Skeletal muscle cell (primary cell): ENCODE data around the gene CDIPT.
"Not testable (repeated sequence)": the region's sequence is repeated elsewhere in the genome, so short reads cannot be mapped to it uniquely, and the experiment has no call there.

Experiments
- DNase-seq: peaks from one replicate; pipeline ENCODE4 v3.0.0-alpha.2; 2010; ENCODE audit warnings: low read depth
- H3K4me3 ChIP-seq: 2 replicates; pipeline ENCODE4 v1.5.1; 2011; ENCODE audit warnings: low read depth, mild to moderate bottlenecking, control low read depth, low read length, moderate library complexity

Gene CDIPT

GRCh38 chr16:29898135-29898803 is 35.2 kb upstream of the CDIPT start:
- peak overlapping the region; percentile 63 for H3K4me3 ChIP-seq
- DNase-seq, result no peak

GRCh38 chr16:29897333-29897732 is 34.3 kb upstream of the CDIPT start:
- no peak overlapping the region for H3K4me3 ChIP-seq

GRCh38 chr16:29896841-29897240 is 33.8 kb upstream of the CDIPT start:
- no peak for DNase-seq
- H3K4me3 ChIP-seq, result no peak overlapping the region

More at GRCh38 chr16:29897333-29897732, 34.3 kb upstream of the CDIPT start:
- DNase-seq, result no peak

GRCh38 chr16:29894352-29894751 is 31.3 kb upstream of the CDIPT start:
- DNase-seq, result no peak
- no peak overlapping the region for H3K4me3 ChIP-seq

- no peak overlapping the region for H3K4me3 ChIP-seq
Observed at GRCh38 chr16:29893553-29893952, 30.5 kb upstream of the CDIPT start.

GRCh38 chr16:29892458-29892813 is 29.4 kb upstream of the CDIPT start:
- DNase-seq, result no peak
- no peak overlapping the region for H3K4me3 ChIP-seq

More at GRCh38 chr16:29893553-29893952, 30.5 kb upstream of the CDIPT start:
- DNase-seq, result no peak

- no peak overlapping the region for H3K4me3 ChIP-seq
- DNase-seq, result no peak
Observed at GRCh38 chr16:29891525-29892457, 28.8 kb upstream of the CDIPT start.

- not testable (repeated sequence) for DNase-seq, H3K4me3 ChIP-seq
Observed at GRCh38 chr16:29889372-29889771, 26.3 kb upstream of the CDIPT start.

- H3K4me3 ChIP-seq, result no peak overlapping the region
- no peak for DNase-seq
Observed at GRCh38 chr16:29883987-29884386, 21.0 kb upstream of the CDIPT start.

GRCh38 chr16:29881050-29881449 is 18.0 kb upstream of the CDIPT start:
- no peak overlapping the region for H3K4me3 ChIP-seq
- DNase-seq, result no peak

GRCh38 chr16:29878172-29878571 is 15.1 kb upstream of the CDIPT start:
- DNase-seq, result no peak
- no peak overlapping the region for H3K4me3 ChIP-seq

GRCh38 chr16:29877266-29877961 is 14.4 kb upstream of the CDIPT start:
- DNase-seq, result no peak
- no peak overlapping the region for H3K4me3 ChIP-seq

- no peak for DNase-seq
- peak overlapping the region; percentile 5 for H3K4me3 ChIP-seq
Observed at GRCh38 chr16:29876594-29877249, 13.7 kb upstream of the CDIPT start.

- no peak for DNase-seq
- peak overlapping the region; percentile 5 for H3K4me3 ChIP-seq
Observed at GRCh38 chr16:29876217-29876593, 13.2 kb upstream of the CDIPT start.

- no peak overlapping the region for H3K4me3 ChIP-seq
- DNase-seq, result no peak
Observed at GRCh38 chr16:29875206-29875605, 12.2 kb upstream of the CDIPT start.

GRCh38 chr16:29873319-29873718 is 10.3 kb upstream of the CDIPT start:
- no peak overlapping the region for H3K4me3 ChIP-seq
- no peak for DNase-seq

GRCh38 chr16:29871822-29872546 is 9.0 kb upstream of the CDIPT start:
- no peak overlapping the region for H3K4me3 ChIP-seq
- no peak for DNase-seq

GRCh38 chr16:29869067-29869466 is 6.0 kb upstream of the CDIPT start:
- DNase-seq, H3K4me3 ChIP-seq: not testable (repeated sequence)

- DNase-seq, result no peak
- H3K4me3 ChIP-seq, result no peak overlapping the region
Observed at GRCh38 chr16:29868396-29869009, 5.5 kb upstream of the CDIPT start.
